ENCODE results near the gene CTNNA2. TPM values are rescaled to one million over a fixed set of nuclear protein-coding genes. Genes with fewer than 3 reads are reported as not detected.

CTNNA2 gene
- polyA plus RNA-seq, 2 of the 4 experiments (the other 2 are of a cell fraction): 0.50 to 0.94 TPM

GRCh38 chr2:80689106-80689505 is 1176.3 kb downstream of the CTNNA2 start:
- H3K4me1 ChIP-seq: no peaks in the 10 kb centered on the region
- 0% methylated on average over 1 of the region's 1 CpG for WGBS (ENCODE audit: missing lambda C conversion rate)

More at GRCh38 chr2:80689106-80689505, 1176.3 kb downstream of the CTNNA2 start:
- ChIA-PET CTCF (no interaction called here), POLR2A (no interaction called here)
- no peak overlapping the region for H3K27ac ChIP-seq
- H3K9me3 ChIP-seq: no peaks in the 10 kb centered on the region
- H3K4me3 ChIP-seq: no peak overlapping the region
- ATAC-seq (no peak), FAIRE-seq (no peak), DNase-seq (ENCODE audit: low read depth in 1 of 2, low spot score in 1 of 2) (no peak)
- no peak for TF ChIP-seq RNF2 (IDR thresholded peaks at IDR 0.05; ENCODE audit: borderline replicate concordance, low read depth)
- TF ChIP-seq USF2 (IDR thresholded peaks at IDR 0.05): no peak
- no peak for TF ChIP-seq CEBPB (IDR thresholded peaks at IDR 0.05)
- TF ChIP-seq TP53 (CRISPR knock-in tag; IDR thresholded peaks at IDR 0.05): no peak
- TF ChIP-seq EP300 (IDR thresholded peaks at IDR 0.05): no peak
- TF ChIP-seq ATOH8 (CRISPR knock-in tag; IDR thresholded peaks at IDR 0.05; ENCODE audit: low read depth): no peak
- H3K4me2 ChIP-seq: no peak overlapping the region

Small RNA genes within 50 kb of the gene (small RNA-seq; reads per million reads assigned to genes)
- 0 reads per million in 6 experiments for gene MIR4264
- gene MIR8080: 0 reads per million in 6 experiments
- gene RNU6-561P: 0 reads per million in 6 experiments

Measured in A549 (cell line).